T-helper 2 cell treated with Interferon-gamma antibody and Interleukin-4, amounts not matched to agents 5 μg/mL and 100 μg/mL, for 36 hours (primary cell): Measurements from ENCODE around the gene MGAT5B.

Experiments
- DNase-seq: peaks from one replicate; pipeline ENCODE4 v3.0.0; 2021; ENCODE audit warnings: low spot score
- H3K27ac Mint-ChIP-seq: one replicate; pipeline ENCODE4 v1.8.0; 2021; ENCODE audit warnings: mild to moderate bottlenecking, mixed read lengths
- H3K27me3 Mint-ChIP-seq: one replicate; pipeline ENCODE4 v1.8.0; 2021; ENCODE audit warnings: low read depth, mixed read lengths
- H3K36me3 Mint-ChIP-seq: one replicate; pipeline ENCODE4 v1.8.0; 2021; ENCODE audit warnings: low read depth, mixed read lengths
- H3K4me1 Mint-ChIP-seq: one replicate; pipeline ENCODE4 v1.8.0; 2021; ENCODE audit warnings: low read depth, mixed read lengths
- H3K4me3 Mint-ChIP-seq: one replicate; pipeline ENCODE4 v1.8.0; 2022; ENCODE audit warnings: mild to moderate bottlenecking, moderate library complexity, mixed read lengths
- H3K9me3 Mint-ChIP-seq: one replicate; pipeline ENCODE4 v1.8.0; 2021; ENCODE audit warnings: mixed read lengths

MGAT5B gene

GRCh38 chr17:76864024-76864423 lies 4.2 kb upstream of the MGAT5B start:
- Mint-ChIP-seq H3K9me3 (no peaks in the 10 kb centered on the region), H3K4me1 (peaks cover 7% of the 10 kb centered on the region), H3K36me3 (no peaks in the 10 kb centered on the region), H3K4me3 (no peak overlapping the region), H3K27me3 (peaks cover 20% of the 10 kb centered on the region), H3K27ac (no peak overlapping the region)
- no peak for DNase-seq

GRCh38 chr17:76865174-76865573 lies 3.0 kb upstream of the MGAT5B start:
- no peaks in the 10 kb centered on the region for H3K9me3 Mint-ChIP-seq
- H3K27me3 Mint-ChIP-seq, result peaks cover 24% of the 10 kb centered on the region
- peaks cover 9% of the 10 kb centered on the region for H3K4me1 Mint-ChIP-seq
- no peak overlapping the region for H3K27ac Mint-ChIP-seq
- no peaks in the 10 kb centered on the region for H3K36me3 Mint-ChIP-seq
- DNase-seq, result no peak
- H3K4me3 Mint-ChIP-seq, result no peak overlapping the region

DNA sequence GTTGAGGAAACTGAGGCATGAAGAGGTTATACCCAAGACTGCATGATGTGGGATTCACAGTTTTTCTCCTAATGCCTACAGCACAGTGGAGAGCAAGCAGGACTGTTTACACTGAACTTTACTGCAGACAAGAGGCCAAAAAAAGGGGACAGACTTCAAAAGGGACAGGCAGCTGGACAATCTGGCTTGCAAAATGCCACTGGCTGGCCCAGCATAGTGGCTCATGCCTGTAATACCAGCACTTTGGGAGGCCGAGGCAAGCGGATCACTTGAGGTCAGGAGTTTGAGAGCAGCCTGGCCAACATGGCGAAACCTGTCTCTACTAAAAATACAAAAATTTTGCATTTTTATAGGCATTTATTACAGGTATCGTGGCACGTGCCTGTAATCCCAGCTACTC lies 2.0 kb upstream of the MGAT5B start:
- no peak overlapping the region for H3K4me3 Mint-ChIP-seq
- peaks cover 9% of the 10 kb centered on the region for H3K4me1 Mint-ChIP-seq
- no peak overlapping the region for H3K27ac Mint-ChIP-seq
- H3K36me3 Mint-ChIP-seq, result no peaks in the 10 kb centered on the region
- no peaks in the 10 kb centered on the region for H3K9me3 Mint-ChIP-seq
- H3K27me3 Mint-ChIP-seq, result peaks cover 30% of the 10 kb centered on the region
- no peak for DNase-seq

GRCh38 chr17:76866774-76867577 lies 1.2 kb upstream of the MGAT5B start:
- no peak for DNase-seq
- H3K27ac Mint-ChIP-seq, result no peak overlapping the region
- H3K9me3 Mint-ChIP-seq, result no peaks in the 10 kb centered on the region
- H3K27me3 Mint-ChIP-seq, result peaks cover 35% of the 10 kb centered on the region
- peak overlapping the region; percentile 25 for H3K4me3 Mint-ChIP-seq
- no peaks in the 10 kb centered on the region for H3K36me3 Mint-ChIP-seq
- peaks cover 7% of the 10 kb centered on the region for H3K4me1 Mint-ChIP-seq

GRCh38 chr17:76867578-76868175 lies 527 bp upstream of the MGAT5B start:
- H3K9me3 Mint-ChIP-seq, result no peaks in the 10 kb centered on the region

DNA sequence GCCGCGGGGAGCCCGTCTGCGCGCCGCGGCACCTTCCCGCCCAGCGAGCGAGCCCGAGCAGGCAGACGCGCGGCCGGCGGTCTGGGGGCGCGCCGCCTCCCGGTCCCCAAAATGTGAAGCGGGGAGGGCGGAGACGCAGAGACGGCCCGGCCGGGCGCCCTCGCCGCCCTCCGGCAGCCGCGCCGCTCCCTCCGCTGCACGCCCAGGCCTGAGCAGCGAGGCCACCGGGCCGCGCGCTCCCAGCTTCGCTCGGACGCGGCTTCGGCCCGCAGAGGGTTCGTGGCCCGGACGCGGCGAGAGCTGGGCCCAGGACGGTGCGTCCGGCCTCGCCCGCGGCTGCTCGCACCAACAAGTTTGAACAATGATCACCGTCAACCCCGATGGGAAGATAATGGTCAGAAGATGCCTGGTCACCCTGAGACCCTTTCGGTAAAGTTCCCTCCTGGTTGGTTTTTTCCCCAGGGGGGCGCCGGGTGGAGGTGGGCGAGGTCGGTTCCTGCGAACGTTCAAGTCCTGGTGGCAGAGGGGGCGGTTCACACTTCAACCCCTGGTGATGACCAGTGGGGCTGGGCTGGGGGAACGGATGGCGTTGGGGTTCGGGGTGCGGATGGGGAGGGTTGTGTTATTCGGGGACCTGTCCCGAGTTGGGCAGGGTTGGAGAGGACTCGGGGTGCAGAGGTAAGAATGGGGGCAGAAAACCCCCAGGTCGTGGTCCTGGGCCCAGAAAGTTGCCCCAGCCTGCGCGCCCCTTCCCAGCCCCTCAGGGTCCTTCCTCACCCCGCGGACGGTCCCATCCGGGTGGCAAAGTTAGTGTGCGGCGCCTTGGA lies 678 bp downstream of the MGAT5B start:
- Mint-ChIP-seq H3K36me3 (no peaks in the 10 kb centered on the region), H3K27me3 (peaks cover 37% of the 10 kb centered on the region), H3K4me1 (peaks cover 7% of the 10 kb centered on the region), H3K4me3 (peak overlapping the region; percentile 46), H3K9me3 (no peaks in the 10 kb centered on the region), H3K27ac (no peak overlapping the region)
- DNase-seq, result no peak

More at GRCh38 chr17:76867578-76868175, 527 bp upstream of the MGAT5B start:
- Mint-ChIP-seq H3K4me1 (peaks cover 7% of the 10 kb centered on the region), H3K36me3 (no peaks in the 10 kb centered on the region), H3K27me3 (peaks cover 37% of the 10 kb centered on the region), H3K4me3 (peak overlapping the region; percentile 80), H3K27ac (no peak overlapping the region)
- DNase-seq, result no peak

DNA sequence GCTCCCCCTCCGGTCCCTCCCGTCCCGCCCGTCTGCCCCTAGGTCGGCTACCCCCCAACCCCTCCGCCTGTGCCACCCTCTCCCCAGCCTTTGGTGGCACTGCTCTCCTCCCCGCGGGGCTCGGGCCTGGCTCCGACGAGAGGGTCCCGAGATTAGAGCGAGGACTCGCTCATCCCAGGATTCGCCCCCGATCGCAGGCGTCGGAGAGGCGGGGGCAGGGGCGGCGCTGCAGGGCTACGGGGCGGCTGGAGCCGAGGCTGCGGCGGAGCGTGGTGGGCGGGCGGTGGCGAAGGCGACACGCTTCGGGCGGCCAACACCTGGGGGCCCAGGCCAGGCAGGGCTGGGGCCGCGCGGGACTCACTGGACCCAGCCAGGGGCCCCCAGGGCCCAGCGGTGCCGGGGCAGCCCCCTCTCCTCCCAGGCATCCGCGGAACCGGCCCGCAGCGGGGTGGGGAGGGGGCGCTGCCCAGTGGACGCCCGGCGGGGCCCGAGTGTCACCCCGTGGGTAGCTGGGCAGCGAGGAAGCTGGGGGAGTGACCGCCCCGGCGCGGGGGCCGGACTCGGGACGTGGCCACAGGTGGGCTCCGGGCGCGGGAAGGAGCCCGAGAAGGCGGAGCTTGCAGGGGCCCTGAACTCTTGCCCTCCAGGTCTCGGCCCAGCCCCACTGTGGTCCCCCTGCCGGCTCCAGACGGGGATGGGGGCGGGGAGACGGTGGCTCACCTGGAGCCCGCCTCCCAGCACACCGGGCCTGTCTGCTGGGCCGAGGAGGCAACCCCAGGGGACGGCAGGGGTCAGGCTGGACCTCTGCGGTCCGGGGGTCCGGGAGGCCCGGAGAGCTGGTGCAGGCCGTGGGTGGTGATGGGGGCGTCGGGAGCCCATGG lies 1.5 kb downstream of the MGAT5B start:
- no peak for DNase-seq
- Mint-ChIP-seq H3K9me3 (peaks cover 7% of the 10 kb centered on the region), H3K4me3 (no peak overlapping the region), H3K27ac (no peak overlapping the region), H3K4me1 (peaks cover 7% of the 10 kb centered on the region), H3K36me3 (no peaks in the 10 kb centered on the region), H3K27me3 (peaks cover 37% of the 10 kb centered on the region)

DNA sequence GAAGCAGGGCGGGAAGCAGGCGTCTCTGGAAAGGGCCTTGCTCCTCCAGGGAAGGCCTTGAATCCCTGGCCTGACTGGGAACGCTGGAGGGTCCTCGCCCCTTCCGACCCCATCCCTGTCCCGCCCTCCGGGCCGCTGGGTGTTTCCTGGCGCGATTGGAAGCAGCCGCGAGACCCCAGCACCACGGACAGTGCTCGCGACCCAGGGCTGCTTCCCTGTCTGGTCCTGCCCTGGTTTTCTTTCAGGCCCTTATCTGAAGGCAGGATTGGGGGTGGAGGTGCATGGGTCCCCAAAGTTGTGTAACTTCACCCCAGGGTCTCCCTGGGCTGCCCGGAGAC lies 2.1 kb downstream of the MGAT5B start:
- no peak overlapping the region for H3K27ac Mint-ChIP-seq
- DNase-seq, result no peak
- peaks cover 7% of the 10 kb centered on the region for H3K4me1 Mint-ChIP-seq
- H3K4me3 Mint-ChIP-seq, result no peak overlapping the region
- peaks cover 2% of the 10 kb centered on the region for H3K36me3 Mint-ChIP-seq
- peaks cover 11% of the 10 kb centered on the region for H3K9me3 Mint-ChIP-seq
- H3K27me3 Mint-ChIP-seq, result peaks cover 37% of the 10 kb centered on the region

GRCh38 chr17:76871668-76872067 lies 3.5 kb downstream of the MGAT5B start:
- Mint-ChIP-seq H3K27me3 (peaks cover 34% of the 10 kb centered on the region), H3K4me1 (peaks cover 7% of the 10 kb centered on the region), H3K27ac (no peak overlapping the region), H3K36me3 (peaks cover 3% of the 10 kb centered on the region), H3K9me3 (peaks cover 16% of the 10 kb centered on the region), H3K4me3 (no peak overlapping the region)
- DNase-seq, result no peak

DNA sequence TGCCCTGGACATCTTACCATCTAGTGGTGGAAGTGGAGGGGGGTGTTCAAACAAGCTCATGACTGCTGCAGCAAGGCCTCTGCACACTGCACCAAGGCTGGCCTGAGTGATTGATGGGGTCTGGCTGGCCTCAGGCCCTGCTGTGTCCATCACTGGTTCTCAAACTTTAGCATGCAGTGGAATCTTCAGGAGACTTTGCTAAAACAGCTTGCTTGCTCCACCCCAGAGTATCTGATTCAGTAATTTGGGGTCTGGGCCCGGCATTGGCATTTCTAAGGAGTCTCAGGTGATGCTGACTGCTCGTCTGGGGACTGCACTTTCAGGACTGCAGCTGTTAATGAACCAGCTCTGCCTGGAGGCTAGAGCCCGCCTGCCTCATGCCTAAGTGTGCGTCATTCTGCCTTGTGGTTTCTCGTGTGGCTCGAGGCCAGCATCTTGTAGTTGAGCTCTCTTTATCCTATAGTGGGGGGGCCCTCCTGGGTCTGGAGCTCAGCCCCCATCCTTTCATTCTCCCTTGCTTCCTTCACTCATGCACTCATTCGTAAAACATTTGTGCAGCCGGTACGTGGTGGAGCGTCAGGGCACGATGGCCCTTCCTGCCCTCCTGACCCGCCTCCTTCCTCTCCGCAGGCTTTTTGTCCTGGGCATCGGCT lies 4.1 kb downstream of the MGAT5B start:
- peaks cover 7% of the 10 kb centered on the region for H3K4me1 Mint-ChIP-seq
- H3K36me3 Mint-ChIP-seq, result peaks cover 3% of the 10 kb centered on the region
- H3K27me3 Mint-ChIP-seq, result peaks cover 28% of the 10 kb centered on the region
- H3K27ac Mint-ChIP-seq, result no peak overlapping the region
- peaks cover 16% of the 10 kb centered on the region for H3K9me3 Mint-ChIP-seq
- no peak overlapping the region for H3K4me3 Mint-ChIP-seq
- no peak for DNase-seq

DNA sequence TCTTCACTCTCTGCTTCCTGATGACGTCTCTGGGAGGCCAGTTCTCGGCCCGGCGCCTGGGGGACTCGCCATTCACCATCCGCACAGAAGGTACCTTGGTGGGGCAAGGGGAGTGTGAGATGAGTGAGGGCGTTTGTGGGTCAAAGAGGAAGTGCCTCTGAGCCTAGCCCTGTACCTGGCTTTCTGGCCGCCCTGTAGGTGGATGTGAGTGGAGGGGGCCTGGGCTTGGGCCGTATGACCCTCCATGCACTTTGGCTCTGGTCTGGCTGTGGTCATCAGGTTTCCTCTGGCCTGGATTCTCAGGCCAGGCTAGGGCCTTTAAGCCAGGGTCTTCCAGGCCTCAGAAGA lies 4.6 kb downstream of the MGAT5B start:
- peaks cover 16% of the 10 kb centered on the region for H3K9me3 Mint-ChIP-seq
- no peak overlapping the region for H3K4me3 Mint-ChIP-seq

GRCh38 chr17:76873856-76874255 lies 5.7 kb downstream of the MGAT5B start:
- Mint-ChIP-seq H3K4me1 (peaks cover 3% of the 10 kb centered on the region), H3K36me3 (peaks cover 3% of the 10 kb centered on the region), H3K27ac (no peak overlapping the region), H3K27me3 (peaks cover 22% of the 10 kb centered on the region), H3K9me3 (peaks cover 16% of the 10 kb centered on the region), H3K4me3 (no peak overlapping the region)
- no peak for DNase-seq

More for the DNA sequence above, 4.6 kb downstream of the MGAT5B start:
- Mint-ChIP-seq H3K27ac (no peak overlapping the region), H3K36me3 (peaks cover 3% of the 10 kb centered on the region), H3K27me3 (peaks cover 23% of the 10 kb centered on the region), H3K4me1 (peaks cover 3% of the 10 kb centered on the region)
- DNase-seq, result no peak

DNA sequence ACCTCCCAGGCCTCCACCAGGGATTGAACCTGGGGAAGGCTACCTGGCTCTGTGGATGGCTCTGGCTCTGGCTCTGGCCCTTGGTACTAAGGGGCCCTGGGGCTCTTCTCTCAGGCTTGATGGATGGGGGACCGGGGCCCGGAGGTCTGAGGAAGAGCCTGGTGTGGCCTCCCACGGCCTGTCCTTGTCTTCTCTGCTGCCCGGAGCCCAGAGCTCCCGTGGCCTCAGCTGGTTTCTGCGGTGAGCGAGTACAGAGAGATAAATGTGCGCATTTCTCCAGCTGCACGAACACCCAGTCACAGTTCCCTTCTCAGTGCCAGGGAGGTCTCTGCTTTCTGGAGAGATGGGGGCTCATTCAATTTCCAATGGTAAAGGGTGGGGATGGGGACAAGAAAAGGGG lies 9.2 kb downstream of the MGAT5B start:
- Mint-ChIP-seq H3K4me1 (no peaks in the 10 kb centered on the region), H3K27ac (no peak overlapping the region), H3K9me3 (peaks cover 16% of the 10 kb centered on the region), H3K36me3 (peaks cover 3% of the 10 kb centered on the region), H3K27me3 (peaks cover under 1% of the 10 kb centered on the region), H3K4me3 (no peak overlapping the region)
- DNase-seq, result no peak
